Fibroblast of gingiva (primary cell): ENCODE data around the gene FYB1.
"Not testable (repeated sequence)": the region's sequence is repeated elsewhere in the genome, so short reads cannot be mapped to it uniquely, and the experiment has no call there.

Experiments
- DNase-seq: peaks from one replicate; pipeline ENCODE4 v3.0.0-alpha.2; 2011; ENCODE audit warnings: low read depth

FYB1 gene

GRCh38 chr5:39226100-39226451 is 6.7 kb upstream of the FYB1 start:
- no peak for DNase-seq

- DNase-seq, result no peak
These were observed 6.2 kb upstream of the FYB1 start for GRCh38 chr5:39225405-39226099.

GRCh38 chr5:39224196-39224761 is 4.9 kb upstream of the FYB1 start:
- no peak for DNase-seq

GRCh38 chr5:39223565-39224156 is 4.3 kb upstream of the FYB1 start:
- DNase-seq, result no peak

GRCh38 chr5:39221671-39222070 is 2.3 kb upstream of the FYB1 start:
- not testable (repeated sequence) for DNase-seq

- no peak for DNase-seq
These were observed 1.1 kb upstream of the FYB1 start for GRCh38 chr5:39220280-39221030.

- peak; percentile 53 for DNase-seq
These were observed 621 bp downstream of the FYB1 start for GRCh38 chr5:39218482-39219402.

GRCh38 chr5:39217365-39218281 is 1.7 kb downstream of the FYB1 start:
- DNase-seq, result peak; percentile 75

GRCh38 chr5:39216631-39217030 is 2.7 kb downstream of the FYB1 start:
- no peak for DNase-seq

GRCh38 chr5:39215857-39216256 is 3.5 kb downstream of the FYB1 start:
- DNase-seq, result no peak

- no peak for DNase-seq
These were observed 4.3 kb downstream of the FYB1 start for GRCh38 chr5:39214912-39215709.

- DNase-seq, result no peak
These were observed 5.7 kb downstream of the FYB1 start for GRCh38 chr5:39213447-39214207.

- no peak for DNase-seq
These were observed 7.6 kb downstream of the FYB1 start for GRCh38 chr5:39211773-39212172.

- DNase-seq, result no peak
These were observed 9.4 kb downstream of the FYB1 start for GRCh38 chr5:39209924-39210323.

- no peak for DNase-seq
These were observed 10.9 kb downstream of the FYB1 start for GRCh38 chr5:39208471-39208870.

- DNase-seq, result no peak
These were observed 11.9 kb downstream of the FYB1 start for GRCh38 chr5:39207345-39208045.

GRCh38 chr5:39206630-39207321 is 12.6 kb downstream of the FYB1 start:
- DNase-seq, result no peak

- no peak for DNase-seq
These were observed 13.8 kb downstream of the FYB1 start for GRCh38 chr5:39205550-39205949.
